ENCODE data around the gene TNNI2.

Gene TNNI2

DNA sequence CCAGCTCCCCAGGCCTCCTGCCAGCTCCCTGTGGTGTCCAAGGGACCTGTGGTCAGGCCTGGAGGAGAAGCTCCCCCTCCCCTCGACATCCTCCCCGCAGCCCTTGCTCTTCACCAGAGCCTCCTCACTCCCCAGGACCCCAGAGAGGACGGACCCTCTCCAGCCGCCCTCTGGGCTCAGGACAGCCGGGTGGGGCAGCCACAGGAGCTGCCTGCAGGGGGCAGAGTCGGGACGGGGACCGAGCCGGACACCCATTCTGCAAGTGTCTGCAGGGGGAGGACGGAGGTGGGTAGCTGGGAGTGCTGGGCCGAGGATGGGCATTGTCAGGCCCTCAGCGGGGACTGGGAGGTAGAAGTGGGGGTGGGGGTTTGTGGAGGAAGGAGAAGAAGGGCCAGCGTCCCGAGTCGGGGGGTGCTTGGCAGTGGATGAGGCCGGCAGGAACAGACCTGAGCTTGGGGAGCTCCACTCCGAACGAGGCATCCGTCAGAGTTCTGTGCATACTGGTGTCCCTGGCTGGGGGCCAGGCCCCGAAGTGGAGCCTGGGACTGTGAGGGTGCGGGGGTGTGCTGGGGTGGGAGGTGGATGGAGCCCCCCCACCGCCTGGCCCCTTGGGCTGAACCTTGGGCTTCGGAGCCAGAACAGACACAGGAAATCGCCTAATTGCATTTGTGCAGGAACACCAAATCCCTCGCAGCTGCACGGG is 37.7 kb downstream of the TNNI2 start:
- FAIRE-seq: no peak
- peak; percentile 56 for DNase-seq (ENCODE audit: insufficient read length)
- TF ChIP-seq TAF1 (IDR thresholded peaks at IDR 0.05; ENCODE audit: borderline replicate concordance, low read depth, low read length): no peak
- TF ChIP-seq POLR2AphosphoS5 (IDR thresholded peaks at IDR 0.05; ENCODE audit: low read depth, low read length): no peak

DNA sequence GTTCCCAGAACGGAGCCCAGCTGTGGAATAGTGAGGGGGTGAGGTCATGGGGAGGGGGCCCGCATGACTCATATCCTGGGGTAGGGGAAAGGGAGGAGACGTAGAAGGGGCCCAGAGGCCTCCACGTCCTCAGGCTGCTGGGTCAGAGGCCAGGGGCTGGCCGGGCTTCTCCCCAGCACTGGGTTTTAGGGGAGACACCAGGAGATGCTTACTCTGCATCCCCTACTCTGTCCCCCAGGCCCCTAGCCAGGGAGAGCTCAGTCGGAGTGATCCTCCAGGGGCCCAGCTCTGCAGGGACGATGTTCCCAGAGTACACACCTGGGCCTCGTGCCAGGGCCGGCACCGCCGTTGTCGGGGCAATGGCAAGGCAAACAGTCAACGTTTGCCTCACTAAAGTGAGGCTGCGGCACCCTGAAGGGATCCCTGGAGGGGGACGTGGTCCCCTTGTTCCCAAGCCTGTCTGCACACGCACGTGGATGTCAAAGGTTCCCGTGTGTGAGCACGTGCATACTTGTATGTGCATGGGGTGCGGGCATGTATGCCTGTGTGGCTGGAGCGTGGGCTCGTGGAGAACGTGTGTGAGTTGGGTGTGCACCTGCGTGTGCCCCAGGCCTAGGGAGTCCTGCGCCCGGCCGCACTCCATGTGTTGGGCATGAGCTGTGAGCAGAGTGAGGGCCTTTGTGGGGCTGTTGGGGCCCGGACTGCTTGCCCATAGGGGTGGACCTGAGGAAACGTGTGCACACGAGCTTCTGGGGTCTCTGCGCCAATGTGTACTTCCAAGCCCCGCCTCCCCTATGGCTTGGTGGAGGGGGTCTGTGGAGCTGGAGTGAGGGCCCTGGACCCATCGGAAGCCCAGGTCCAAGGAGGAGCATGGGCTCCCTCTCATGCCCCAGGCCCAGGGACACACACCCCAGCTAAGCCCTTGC is 38.7 kb downstream of the TNNI2 start:
- no peak for DNase-seq (ENCODE audit: insufficient read length)
- FAIRE-seq: peak; percentile 24
- TF ChIP-seq TAF1 (IDR thresholded peaks at IDR 0.05; ENCODE audit: borderline replicate concordance, low read depth, low read length) (no peak), POLR2A (IDR thresholded peaks at IDR 0.05; ENCODE audit: low read depth, low read length) (no peak), POLR2AphosphoS5 (IDR thresholded peaks at IDR 0.05; ENCODE audit: low read depth, low read length) (peak; percentile 55; the same call in 1 of the 2 replicates)

DNA sequence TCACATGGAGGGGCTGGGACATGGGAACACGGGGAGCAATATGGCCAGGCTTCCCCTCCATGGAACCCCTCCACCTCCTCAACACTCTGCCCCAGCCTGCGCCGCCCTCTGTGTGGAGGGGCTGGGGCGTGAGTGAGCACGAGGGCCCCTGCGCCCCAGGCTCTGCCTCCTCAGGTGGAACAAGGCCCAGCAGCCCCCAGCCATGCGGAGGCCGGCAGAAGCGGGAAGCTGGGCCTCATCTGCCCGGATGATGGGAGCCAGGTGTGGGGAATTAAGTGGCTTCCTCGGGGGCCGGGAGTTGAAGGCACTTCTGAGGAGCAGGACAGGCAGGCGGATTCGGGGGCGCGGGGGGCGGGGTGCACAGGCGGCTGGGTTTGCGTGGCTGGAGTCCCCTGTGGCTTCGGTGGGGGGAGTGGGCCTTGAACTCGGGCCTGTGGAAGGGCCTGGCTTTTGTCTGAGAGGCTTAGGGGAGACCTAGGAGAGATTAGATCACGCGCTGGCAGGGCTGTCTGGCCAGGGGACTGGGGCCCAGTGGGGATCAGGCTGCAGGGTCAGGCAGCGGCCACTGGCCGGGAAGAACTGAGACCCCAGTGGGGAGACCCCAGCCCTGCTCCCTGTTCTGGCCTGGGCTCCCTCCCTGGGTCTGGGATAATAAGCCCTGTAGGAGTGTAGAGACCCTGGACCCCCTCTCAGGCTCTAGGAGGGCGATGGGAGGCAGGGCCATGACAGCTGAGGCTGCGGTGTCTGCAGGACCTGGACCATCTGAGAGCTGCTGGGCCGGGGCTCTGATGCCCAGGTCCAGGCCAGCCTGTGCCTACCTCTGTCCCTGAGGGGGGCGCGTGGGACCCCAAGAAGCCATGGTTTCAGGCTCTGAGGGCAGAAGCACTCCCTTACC is 39.6 kb downstream of the TNNI2 start:
- FAIRE-seq: no peak
- TF ChIP-seq POLR2AphosphoS5 (IDR thresholded peaks at IDR 0.05; ENCODE audit: low read depth, low read length): no peak
- no peak for TF ChIP-seq POLR2A (IDR thresholded peaks at IDR 0.05; ENCODE audit: low read depth, low read length)
- no peak for TF ChIP-seq TAF1 (IDR thresholded peaks at IDR 0.05; ENCODE audit: borderline replicate concordance, low read depth, low read length)

DNA sequence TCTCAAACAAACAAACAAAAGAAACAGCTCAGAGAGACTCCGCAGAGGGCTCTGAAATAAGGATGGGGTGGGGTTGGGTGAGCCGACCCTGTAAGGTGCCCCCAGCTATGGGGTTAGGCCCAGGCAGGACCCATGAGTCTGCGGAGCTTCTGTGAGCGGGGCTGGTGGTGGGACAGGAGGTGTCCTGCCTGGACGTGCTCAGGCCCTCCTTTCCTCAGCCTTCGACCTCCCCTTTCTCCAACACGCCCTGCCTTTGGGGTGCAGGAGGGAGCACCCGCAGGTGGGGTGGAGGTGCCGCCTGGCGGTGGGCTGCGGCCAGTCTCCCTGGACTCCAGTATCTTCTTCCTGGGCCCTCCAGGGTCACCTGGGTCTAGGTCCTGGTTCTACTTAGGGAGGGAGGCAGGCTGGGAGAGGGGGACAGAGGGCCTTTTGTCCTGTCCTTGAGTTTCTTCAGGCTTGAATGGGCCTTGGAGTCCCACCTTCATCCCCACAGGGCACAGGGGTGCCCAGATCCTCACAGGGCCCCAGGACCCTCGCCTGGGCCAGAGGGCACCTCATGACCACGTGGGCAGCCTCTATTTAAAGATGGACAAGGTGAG is 40.7 kb downstream of the TNNI2 start:
- no peak for DNase-seq (ENCODE audit: insufficient read length)
- TF ChIP-seq POLR2AphosphoS5 (IDR thresholded peaks at IDR 0.05; ENCODE audit: low read depth, low read length): no peak
- no peak for TF ChIP-seq POLR2A (IDR thresholded peaks at IDR 0.05; ENCODE audit: low read depth, low read length)
- TF ChIP-seq TAF1 (IDR thresholded peaks at IDR 0.05; ENCODE audit: borderline replicate concordance, low read depth, low read length): no peak
- FAIRE-seq: no peak

More for the DNA sequence above, 39.6 kb downstream of the TNNI2 start:
- DNase-seq (ENCODE audit: insufficient read length): peak; percentile 31

DNA sequence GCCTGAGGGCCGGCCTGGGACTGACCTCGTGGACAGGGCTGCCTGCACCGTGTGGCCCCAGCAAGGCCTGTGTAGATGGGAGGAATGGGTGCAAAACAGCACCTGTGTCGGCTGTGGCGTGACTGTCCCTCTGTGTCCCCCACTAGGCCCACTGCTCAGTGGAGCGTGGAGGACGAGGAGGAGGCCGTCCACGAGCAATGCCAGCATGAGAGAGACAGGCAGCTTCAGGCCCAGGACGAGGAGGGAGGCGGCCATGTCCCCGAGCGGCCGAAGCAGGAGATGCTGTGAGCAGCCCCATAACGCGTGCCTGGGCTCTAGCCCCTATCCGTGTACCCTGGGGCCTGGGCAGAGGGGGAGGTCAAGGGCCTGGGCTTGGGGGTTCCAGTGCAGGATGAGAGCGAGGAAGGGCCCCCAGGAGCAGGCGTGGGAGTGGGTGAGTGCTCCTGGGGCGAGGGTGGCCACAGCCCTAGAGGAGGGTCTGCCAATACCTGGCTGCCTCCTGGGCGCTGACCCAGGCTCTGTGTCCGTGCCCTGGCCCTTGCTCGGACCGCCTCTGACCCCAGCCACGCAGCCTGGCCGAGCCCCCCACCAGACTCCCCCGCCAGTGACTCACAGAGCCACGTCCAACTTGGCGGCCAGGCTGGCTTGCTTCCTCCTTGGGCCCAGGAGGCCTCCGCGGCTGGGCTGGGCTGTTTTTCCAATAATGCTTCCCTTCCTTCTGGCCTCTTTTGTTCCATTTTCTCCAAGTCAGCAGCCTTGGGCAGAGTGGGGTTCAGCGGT is 41.4 kb downstream of the TNNI2 start:
- no peak for FAIRE-seq
- peak; percentile 25 for DNase-seq (ENCODE audit: insufficient read length)
- TF ChIP-seq POLR2A (IDR thresholded peaks at IDR 0.05; ENCODE audit: low read depth, low read length) (no peak), POLR2AphosphoS5 (IDR thresholded peaks at IDR 0.05; ENCODE audit: low read depth, low read length) (no peak), TAF1 (IDR thresholded peaks at IDR 0.05; ENCODE audit: borderline replicate concordance, low read depth, low read length) (no peak)

DNA sequence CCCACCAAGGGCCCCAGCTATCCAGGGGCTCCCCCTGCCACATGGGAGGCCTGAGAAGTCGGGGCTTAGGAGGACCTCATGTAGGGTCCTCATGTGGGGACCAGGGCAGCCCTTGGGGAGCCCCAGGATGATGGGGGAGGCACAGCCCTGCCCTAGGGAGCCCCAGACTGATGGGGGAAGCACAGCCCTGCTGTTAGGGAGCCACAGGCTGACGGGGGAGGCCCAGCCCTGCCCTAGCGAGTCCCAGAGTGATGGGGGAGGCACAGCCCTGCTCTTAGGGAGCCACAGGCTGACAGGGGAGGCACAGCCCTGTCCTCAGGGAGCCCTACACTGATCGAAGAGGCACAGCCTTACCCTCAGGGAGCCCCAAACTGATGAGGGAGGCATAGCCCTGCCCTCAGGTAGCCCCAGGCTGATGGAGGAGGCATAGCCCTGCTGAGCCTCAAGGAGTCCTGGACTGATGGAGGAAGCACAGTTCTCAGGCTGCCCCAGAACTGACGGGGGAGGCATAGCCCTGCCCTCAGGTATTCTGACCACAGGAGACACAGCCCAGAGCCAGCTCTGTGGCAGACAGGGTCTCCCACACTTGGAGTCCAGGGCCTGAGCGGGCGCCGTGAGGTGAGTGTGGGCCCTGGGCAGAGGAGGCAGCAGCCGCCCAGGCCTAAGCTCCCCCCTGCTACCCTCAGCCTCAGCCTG is 42.1 kb downstream of the TNNI2 start:
- FAIRE-seq: no peak
- TF ChIP-seq POLR2AphosphoS5 (IDR thresholded peaks at IDR 0.05; ENCODE audit: low read depth, low read length) (no peak; the same call in 1 of the 2 replicates), POLR2A (IDR thresholded peaks at IDR 0.05; ENCODE audit: low read depth, low read length) (no peak), TAF1 (IDR thresholded peaks at IDR 0.05; ENCODE audit: borderline replicate concordance, low read depth, low read length) (no peak)

DNA sequence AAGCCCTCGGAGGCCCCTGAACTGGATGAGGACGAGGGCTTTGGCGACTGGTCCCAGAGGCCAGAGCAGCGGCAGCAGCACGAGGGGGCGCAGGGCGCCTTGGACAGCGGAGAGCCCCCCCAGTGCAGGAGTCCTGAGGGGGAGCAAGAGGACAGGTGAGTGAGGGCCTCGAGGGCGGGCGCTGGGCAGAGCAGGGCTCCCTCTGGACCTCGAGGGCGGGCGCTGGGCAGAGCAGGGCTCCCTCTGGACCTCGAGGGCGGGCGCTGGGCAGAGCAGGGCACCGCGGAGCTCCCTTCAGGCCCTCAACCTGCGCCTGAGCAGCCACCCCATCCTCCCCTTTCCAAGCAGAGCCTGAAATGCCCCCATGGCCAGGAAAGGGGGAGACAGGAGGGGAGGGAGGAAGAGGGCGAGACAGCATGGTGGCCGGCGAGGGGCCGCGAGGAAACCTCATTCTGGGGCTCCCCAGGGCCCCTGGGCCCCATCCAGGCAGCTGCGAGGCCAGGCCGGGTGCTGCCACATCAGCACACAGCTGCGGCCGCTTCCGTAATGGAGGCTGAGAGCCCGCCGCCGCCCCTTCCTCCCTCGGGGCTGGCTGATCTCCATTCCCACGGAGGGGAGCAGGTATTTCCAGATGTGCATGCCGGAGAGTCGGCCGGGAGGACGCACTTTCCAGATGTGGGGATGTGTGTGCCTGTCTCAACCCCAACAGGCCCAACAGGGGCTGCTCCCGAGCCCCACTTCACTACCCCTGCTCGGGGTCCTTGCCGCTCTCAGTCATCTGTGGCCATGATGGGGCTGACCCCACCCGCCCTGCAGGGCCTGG is 42.9 kb downstream of the TNNI2 start:
- TF ChIP-seq POLR2A (IDR thresholded peaks at IDR 0.05; ENCODE audit: low read depth, low read length) (no peak), POLR2AphosphoS5 (IDR thresholded peaks at IDR 0.05; ENCODE audit: low read depth, low read length) (no peak), TAF1 (IDR thresholded peaks at IDR 0.05; ENCODE audit: borderline replicate concordance, low read depth, low read length) (no peak)
- DNase-seq (ENCODE audit: insufficient read length) (peak; percentile 39), FAIRE-seq (no peak)

More for the DNA sequence above, 42.1 kb downstream of the TNNI2 start:
- peak; percentile 25 for DNase-seq (ENCODE audit: insufficient read length)

DNA sequence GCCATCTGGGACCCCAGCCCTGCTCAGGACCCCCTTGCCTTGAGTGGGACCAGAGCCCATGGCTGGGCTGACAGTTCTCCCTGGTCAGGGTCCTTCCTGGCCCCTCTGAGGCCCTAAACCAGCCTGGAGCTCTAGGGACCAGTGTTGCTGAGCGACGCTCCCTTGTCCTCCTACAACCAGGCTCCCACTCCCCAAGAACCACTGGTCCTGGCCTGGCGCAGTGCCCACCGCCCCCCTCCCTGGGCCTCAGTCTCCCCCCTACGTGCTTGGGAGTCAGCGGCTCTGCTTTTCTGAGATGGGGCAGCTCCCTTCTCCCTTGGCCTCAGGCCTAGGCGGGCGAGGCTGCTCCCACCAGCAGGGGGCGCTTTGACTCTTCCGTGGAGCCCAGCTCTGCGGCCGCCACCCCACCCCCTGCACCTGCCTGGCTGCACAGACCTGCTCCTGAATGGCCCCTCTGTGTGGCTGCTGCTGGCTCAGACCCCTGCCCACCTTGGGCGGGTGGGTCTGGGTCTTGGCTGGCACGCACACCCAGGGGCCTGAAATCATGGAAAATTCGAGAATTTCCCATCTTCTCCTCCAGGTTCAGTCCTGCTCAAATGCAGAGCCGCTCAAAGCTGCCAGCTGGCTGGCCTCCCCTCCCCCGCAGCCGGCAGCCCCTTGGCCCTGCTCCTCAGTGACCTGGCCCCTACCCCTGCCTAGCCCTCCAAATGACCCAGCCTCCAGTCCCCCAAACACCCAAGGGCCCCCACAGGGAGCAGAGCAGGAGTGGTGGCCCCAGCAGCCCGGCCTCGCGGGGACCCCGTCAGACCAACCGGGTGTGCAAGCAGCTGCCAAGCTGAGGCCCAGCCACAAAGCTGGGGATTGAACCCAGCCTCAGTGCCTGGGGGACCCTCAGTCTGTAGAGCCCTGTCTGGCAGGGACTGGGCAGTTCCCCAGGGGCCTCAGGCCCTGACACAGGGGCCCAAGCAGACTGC is 43.8 kb downstream of the TNNI2 start:
- peak; percentile 98 for DNase-seq (ENCODE audit: insufficient read length)
- no peak for TF ChIP-seq POLR2AphosphoS5 (IDR thresholded peaks at IDR 0.05; ENCODE audit: low read depth, low read length)
- TF ChIP-seq POLR2A (IDR thresholded peaks at IDR 0.05; ENCODE audit: low read depth, low read length): 0 out of 2 replicates have a peak, but pooled peaks have one; percentile 8
- peak; percentile 82 for FAIRE-seq
